SU-DHL-6 (cell line): Measurements from ENCODE around the gene RPL22.

Experiments used
- H2AFZ ChIP-seq: fragments of 200-600 bp; sonication (generic); 2 replicates; pipeline ENCODE4 v1.6.1; 2014; ENCODE audit warnings: low read depth, mild to moderate bottlenecking, moderate library complexity, mixed read lengths, antibody characterized with exemption, low read length; ENCODE audit not compliant: severe bottlenecking
- H3F3A ChIP-seq: fragments of 200-600 bp; shearing (Covaris generic); 2 replicates; pipeline ENCODE4 v1.6.0; 2016; ENCODE audit warnings: antibody characterized with exemption, mild to moderate bottlenecking; ENCODE audit not compliant: insufficient read depth
- H3K27ac ChIP-seq: fragments of 200-600 bp; sonication (generic); 2 replicates; pipeline ENCODE4 v1.5.1; 2016; ENCODE audit warnings: low read depth, mild to moderate bottlenecking, low read length, moderate library complexity, mixed read lengths
- H3K27me3 ChIP-seq: fragments of 200-600 bp; sonication (generic), shearing (Covaris generic); 2 replicates; pipeline ENCODE4 v1.6.0; 2014; ENCODE audit warnings: mild to moderate bottlenecking, low read length
- H3K36me3 ChIP-seq: fragments of 200-600 bp; sonication (generic); 2 replicates; pipeline ENCODE4 v1.6.1; 2014; ENCODE audit warnings: mild to moderate bottlenecking, low read length, mixed read lengths
- H3K4me2 ChIP-seq: fragments of 300-600, 200-600 bp; shearing (Covaris generic), sonication (generic); 2 replicates; pipeline ENCODE4 v1.6.0; 2014; ENCODE audit warnings: low read length, low read depth, mild to moderate bottlenecking; ENCODE audit not compliant: poor library complexity, severe bottlenecking
- H3K4me3 ChIP-seq: fragments of 200-600 bp; sonication (generic); 2 replicates; pipeline ENCODE4 v1.5.1; 2014; ENCODE audit warnings: antibody characterized with exemption, low read length, mild to moderate bottlenecking, mixed read lengths; ENCODE audit not compliant: insufficient read depth, poor library complexity, severe bottlenecking
- H3K79me2 ChIP-seq: fragments of 200-600 bp; sonication (generic); 2 replicates; pipeline ENCODE4 v1.6.1; 2014; ENCODE audit warnings: mild to moderate bottlenecking, low read length, moderate library complexity; ENCODE audit not compliant: insufficient read depth
- H3K9ac ChIP-seq: fragments of 200-600 bp; sonication (generic); 2 replicates; pipeline ENCODE4 v1.7.0; 2014; ENCODE audit warnings: mild to moderate bottlenecking, low read length
- H3K9me2 ChIP-seq: fragments of 200-600 bp; sonication (generic); replicated peaks from 2 replicates; pipeline ENCODE4 v1.6.1; 2014; ENCODE audit warnings: low read length; ENCODE audit not compliant: insufficient read depth
- H3K9me3 ChIP-seq: fragments of 200-600 bp; sonication (generic); 2 replicates; pipeline ENCODE4 v1.6.1; 2014; ENCODE audit warnings: low read length, mixed read lengths; ENCODE audit not compliant: insufficient read depth
- H4K20me1 ChIP-seq: fragments of 200-600 bp; sonication (generic); 2 replicates; pipeline ENCODE4 v1.6.1; 2014; ENCODE audit warnings: low read depth, mild to moderate bottlenecking, antibody characterized with exemption, low read length, moderate library complexity, mixed read lengths
- CTCF ChIP-seq: fragments of 200-600 bp; sonication (generic); IDR thresholded peaks from one replicate; pipeline ENCODE4 v1.5.1; 2017; ENCODE audit warnings: antibody characterized with exemption, mild to moderate bottlenecking, low read length, moderate library complexity; ENCODE audit not compliant: insufficient read depth, poor library complexity, severe bottlenecking
- EZH2phosphoT487 ChIP-seq: fragments of 200-600 bp; sonication (generic), shearing (Covaris generic); conservative IDR thresholded peaks from 2 replicates; pipeline ENCODE4 v1.6.1; 2018; ENCODE audit warnings: mild to moderate bottlenecking, antibody characterized with exemption, low read length, moderate library complexity, mixed read lengths

RPL22 gene

GRCh38 chr1:6148497-6149241 is 50.7 kb downstream of the RPL22 start:
- Histone ChIP-seq H3K9ac (no peak overlapping the region), H3K4me3 (no peak overlapping the region), H3K27me3 (no peaks in the 10 kb centered on the region), H3F3A (no peaks in the 10 kb centered on the region), H2AFZ (no peak overlapping the region), H4K20me1 (no peaks in the 10 kb centered on the region), H3K9me3 (no peaks in the 10 kb centered on the region), H3K9me2 (no peaks in the 10 kb centered on the region), H3K4me2 (no peak overlapping the region), H3K79me2 (no peaks in the 10 kb centered on the region), H3K36me3 (no peaks in the 10 kb centered on the region), H3K27ac (no peak overlapping the region)
- TF ChIP-seq EZH2phosphoT487 (no peak), CTCF (no peak)

- Histone ChIP-seq H3K9me2 (no peaks in the 10 kb centered on the region), H3F3A (no peaks in the 10 kb centered on the region), H3K4me2 (no peak overlapping the region), H3K36me3 (no peaks in the 10 kb centered on the region), H3K9me3 (no peaks in the 10 kb centered on the region), H2AFZ (no peak overlapping the region), H4K20me1 (no peaks in the 10 kb centered on the region), H3K27ac (no peak overlapping the region), H3K27me3 (no peaks in the 10 kb centered on the region), H3K4me3 (no peak overlapping the region), H3K79me2 (no peaks in the 10 kb centered on the region), H3K9ac (no peak overlapping the region)
- TF ChIP-seq EZH2phosphoT487: no peak
- no peak for TF ChIP-seq CTCF
Observed at GRCh38 chr1:6145864-6146410, 53.5 kb downstream of the RPL22 start.

GRCh38 chr1:6145396-6145750 is 54.0 kb downstream of the RPL22 start:
- no peak overlapping the region for H3K4me3 ChIP-seq
- no peaks in the 10 kb centered on the region for H3F3A ChIP-seq
- no peak overlapping the region for H3K9ac ChIP-seq
- no peaks in the 10 kb centered on the region for H4K20me1 ChIP-seq
- H3K36me3 ChIP-seq: no peaks in the 10 kb centered on the region
- no peak overlapping the region for H3K27ac ChIP-seq
- no peaks in the 10 kb centered on the region for H3K79me2 ChIP-seq
- no peaks in the 10 kb centered on the region for H3K9me2 ChIP-seq
- no peak overlapping the region for H3K4me2 ChIP-seq
- H3K9me3 ChIP-seq: no peaks in the 10 kb centered on the region
- no peak for TF ChIP-seq CTCF
- TF ChIP-seq EZH2phosphoT487: no peak
- no peak overlapping the region for H2AFZ ChIP-seq
- H3K27me3 ChIP-seq: no peaks in the 10 kb centered on the region
